HepG2 (cell line): Measurements from ENCODE around the gene ZNF584. TPM values are rescaled to one million over a fixed set of nuclear protein-coding genes. Genes with fewer than 3 reads are reported as not detected.

Experiments
- CHCHD3 ChIP-seq: sonication (generic); formaldehyde crosslinking; IDR thresholded peaks from 2 replicates; pipeline ENCODE4 v1.8.0; 2022; ENCODE audit warnings: mild to moderate bottlenecking, missing genetic modification reagents, moderate library complexity
- HOXA7 ChIP-seq: sonication (generic); formaldehyde crosslinking; IDR thresholded peaks from 2 replicates; pipeline ENCODE4 v1.8.1; 2022; ENCODE audit warnings: mild to moderate bottlenecking, missing genetic modification reagents, moderate library complexity
- KDM1A ChIP-seq: IDR thresholded peaks from 2 replicates; pipeline ENCODE4 v1.6.1; 2016; ENCODE audit warnings: missing compliant biosample characterization
- NCOA1 ChIP-seq: sonication (generic); formaldehyde crosslinking; IDR thresholded peaks from 2 replicates; pipeline ENCODE4 v1.9.0; 2021; ENCODE audit warnings: missing genetic modification reagents
- RFX1 ChIP-seq: fragments of 450-650 bp; IDR thresholded peaks from 2 replicates; pipeline ENCODE4 v1.6.1; 2017
- ZFP37 ChIP-seq: sonication (generic); formaldehyde crosslinking; IDR thresholded peaks from 2 replicates; pipeline ENCODE4 v1.4.0; 2020; ENCODE audit warnings: missing genetic modification reagents, borderline replicate concordance
- ZNF274 ChIP-seq: sonication (generic); formaldehyde crosslinking; IDR thresholded peaks from 2 replicates; pipeline ENCODE4 v1.5.1; 2020; ENCODE audit warnings: mild to moderate bottlenecking, missing genetic modification reagents
- ZNF782 ChIP-seq: sonication (generic); formaldehyde crosslinking; IDR thresholded peaks from 2 replicates; pipeline ENCODE4 v1.4.0; 2020; ENCODE audit warnings: missing genetic modification reagents, mild to moderate bottlenecking, borderline replicate concordance
- ZNF839 ChIP-seq: sonication (generic); formaldehyde crosslinking; IDR thresholded peaks from 2 replicates; pipeline ENCODE4 v1.4.0; 2020; ENCODE audit warnings: missing genetic modification reagents, mild to moderate bottlenecking, borderline replicate concordance
- polyA plus RNA-seq, 8 experiments: library from polyadenylated mRNA; depleted of rRNA in 3 of 8; stranded (reverse) in 7 of 8; unstranded in 1 of 8; fragments of >200 nt; fragmentation: Illumina TruSeq in 4 of 8; extraction: Trizol in 4 of 8; gene quantifications; 2 replicates each; pipeline versions ENCODE4 v1.2.1 to v1.2.3, GENCODE V29; 2011 to 2016; ENCODE audit warnings: low read depth in 4 of 8, missing spikeins in 1 of 8, mixed read lengths in 1 of 8; ENCODE audit not compliant: insufficient read depth in 1 of 8
- total RNA-seq, 5 experiments: library from RNA; depleted of rRNA; stranded (reverse); fragments of >200 nt; fragmentation: Illumina TruSeq; extraction: Trizol; gene quantifications; 2 replicates each; pipeline ENCODE4 v1.2.3, GENCODE V29; 2016; ENCODE audit warnings: low read depth in 1 of 5
- TF ChIP-seq, protein P1 (sequence below): sonication (generic); formaldehyde crosslinking; IDR thresholded peaks from 2 replicates; pipeline ENCODE4 v1.5.0; 2020; ENCODE audit warnings: missing genetic modification reagents
- TF ChIP-seq, protein P2 (sequence below): sonication (generic); formaldehyde crosslinking; IDR thresholded peaks from 2 replicates; pipeline ENCODE4 v1.4.0; 2020; ENCODE audit warnings: mild to moderate bottlenecking, missing genetic modification reagents
- TF ChIP-seq, protein P3 (sequence below): sonication (generic); formaldehyde crosslinking; IDR thresholded peaks from 2 replicates; pipeline ENCODE4 v1.4.0; 2020; ENCODE audit warnings: missing genetic modification reagents
- TF ChIP-seq, protein P4 (sequence below): sonication (generic); formaldehyde crosslinking; conservative IDR thresholded peaks from 2 replicates; pipeline ENCODE4 v1.8.0; 2022; ENCODE audit warnings: mild to moderate bottlenecking, moderate library complexity, missing genetic modification reagents
- TF ChIP-seq, protein P5 (sequence below): sonication (generic); formaldehyde crosslinking; IDR thresholded peaks from 2 replicates; pipeline ENCODE4 v1.4.0; 2020; ENCODE audit warnings: low read depth, missing genetic modification reagents
- TF ChIP-seq, protein P6 (sequence below): sonication (generic); formaldehyde crosslinking; IDR thresholded peaks from 2 replicates; pipeline ENCODE4 v1.4.0; 2020; ENCODE audit warnings: mild to moderate bottlenecking, missing genetic modification reagents
- TF ChIP-seq, protein P7 (sequence below): sonication (generic); formaldehyde crosslinking; IDR thresholded peaks from 2 replicates; pipeline ENCODE4 v1.4.0; 2020; ENCODE audit warnings: missing genetic modification reagents

Gene ZNF584
- total and polyA plus RNA-seq, 2 of the 13 experiments (the other 11 are each of a cell fraction or from before 2014, with no cell fraction given) = 2.4 to 7.0 TPM

DNA sequence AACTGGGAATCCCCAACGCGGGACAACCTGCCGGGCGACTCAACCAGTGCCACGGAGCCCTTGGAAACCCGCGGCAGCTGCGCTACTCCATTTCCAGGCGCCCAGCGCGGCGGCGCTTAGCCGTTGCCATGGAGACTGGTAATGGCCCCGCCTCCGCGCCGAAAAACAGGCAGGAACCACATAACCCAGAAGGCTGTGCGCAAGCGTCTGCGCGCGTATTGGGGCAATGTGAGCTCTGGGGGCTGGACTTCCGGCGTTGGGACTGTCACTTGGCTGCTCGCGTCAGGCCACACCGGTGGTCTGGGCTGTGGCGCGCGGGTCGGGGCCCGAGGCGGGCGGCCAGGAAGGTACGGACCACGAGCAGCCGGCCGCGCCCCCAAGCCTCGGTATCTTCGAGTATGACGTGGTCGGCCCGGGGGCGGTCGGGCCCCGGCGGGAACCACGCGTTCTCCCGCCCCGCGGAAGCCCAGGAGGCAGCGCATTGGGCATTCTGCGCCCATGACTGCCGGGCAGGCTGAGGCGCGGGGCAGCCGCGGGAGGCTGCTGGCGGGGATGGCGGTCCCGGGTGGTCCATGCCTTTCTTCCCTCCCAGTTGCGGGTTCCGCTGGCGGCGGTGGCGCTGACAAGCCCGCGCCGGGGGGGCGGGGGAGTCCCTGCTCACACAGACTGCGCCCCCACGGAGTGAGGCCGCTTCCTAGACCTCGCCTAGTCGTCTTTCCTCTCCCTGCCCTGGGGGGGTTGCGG is 43.1 kb downstream of the ZNF584 start, which contains the start of gene ZNF324B (continued):
- TF ChIP-seq, protein P1, sequence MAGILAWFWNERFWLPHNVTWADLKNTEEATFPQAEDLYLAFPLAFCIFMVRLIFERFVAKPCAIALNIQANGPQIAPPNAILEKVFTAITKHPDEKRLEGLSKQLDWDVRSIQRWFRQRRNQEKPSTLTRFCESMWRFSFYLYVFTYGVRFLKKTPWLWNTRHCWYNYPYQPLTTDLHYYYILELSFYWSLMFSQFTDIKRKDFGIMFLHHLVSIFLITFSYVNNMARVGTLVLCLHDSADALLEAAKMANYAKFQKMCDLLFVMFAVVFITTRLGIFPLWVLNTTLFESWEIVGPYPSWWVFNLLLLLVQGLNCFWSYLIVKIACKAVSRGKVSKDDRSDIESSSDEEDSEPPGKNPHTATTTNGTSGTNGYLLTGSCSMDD (CRISPR knock-in tag) = no peak
- TF ChIP-seq, protein P2, sequence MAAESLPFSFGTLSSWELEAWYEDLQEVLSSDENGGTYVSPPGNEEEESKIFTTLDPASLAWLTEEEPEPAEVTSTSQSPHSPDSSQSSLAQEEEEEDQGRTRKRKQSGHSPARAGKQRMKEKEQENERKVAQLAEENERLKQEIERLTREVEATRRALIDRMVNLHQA (CRISPR knock-in tag) = no peak
- TF ChIP-seq ZNF839 (CRISPR knock-in tag) (no peak), RFX1 (peak; percentile 94), ZNF274 (CRISPR knock-in tag) (peak; percentile 55; the same call in 1 of the 2 replicates), HOXA7 (CRISPR knock-in tag) (no peak), ZNF782 (CRISPR knock-in tag) (no peak; the same call in 1 of the 2 replicates), ZFP37 (CRISPR knock-in tag) (no peak), NCOA1 (no peak), KDM1A (CRISPR knock-in tag) (no peak), CHCHD3 (no peak)
- TF ChIP-seq, protein P3, sequence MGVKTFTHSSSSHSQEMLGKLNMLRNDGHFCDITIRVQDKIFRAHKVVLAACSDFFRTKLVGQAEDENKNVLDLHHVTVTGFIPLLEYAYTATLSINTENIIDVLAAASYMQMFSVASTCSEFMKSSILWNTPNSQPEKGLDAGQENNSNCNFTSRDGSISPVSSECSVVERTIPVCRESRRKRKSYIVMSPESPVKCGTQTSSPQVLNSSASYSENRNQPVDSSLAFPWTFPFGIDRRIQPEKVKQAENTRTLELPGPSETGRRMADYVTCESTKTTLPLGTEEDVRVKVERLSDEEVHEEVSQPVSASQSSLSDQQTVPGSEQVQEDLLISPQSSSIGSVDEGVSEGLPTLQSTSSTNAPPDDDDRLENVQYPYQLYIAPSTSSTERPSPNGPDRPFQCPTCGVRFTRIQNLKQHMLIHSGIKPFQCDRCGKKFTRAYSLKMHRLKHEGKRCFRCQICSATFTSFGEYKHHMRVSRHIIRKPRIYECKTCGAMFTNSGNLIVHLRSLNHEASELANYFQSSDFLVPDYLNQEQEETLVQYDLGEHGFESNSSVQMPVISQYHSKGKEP (CRISPR knock-in tag) = no peak
- TF ChIP-seq, protein P4, sequence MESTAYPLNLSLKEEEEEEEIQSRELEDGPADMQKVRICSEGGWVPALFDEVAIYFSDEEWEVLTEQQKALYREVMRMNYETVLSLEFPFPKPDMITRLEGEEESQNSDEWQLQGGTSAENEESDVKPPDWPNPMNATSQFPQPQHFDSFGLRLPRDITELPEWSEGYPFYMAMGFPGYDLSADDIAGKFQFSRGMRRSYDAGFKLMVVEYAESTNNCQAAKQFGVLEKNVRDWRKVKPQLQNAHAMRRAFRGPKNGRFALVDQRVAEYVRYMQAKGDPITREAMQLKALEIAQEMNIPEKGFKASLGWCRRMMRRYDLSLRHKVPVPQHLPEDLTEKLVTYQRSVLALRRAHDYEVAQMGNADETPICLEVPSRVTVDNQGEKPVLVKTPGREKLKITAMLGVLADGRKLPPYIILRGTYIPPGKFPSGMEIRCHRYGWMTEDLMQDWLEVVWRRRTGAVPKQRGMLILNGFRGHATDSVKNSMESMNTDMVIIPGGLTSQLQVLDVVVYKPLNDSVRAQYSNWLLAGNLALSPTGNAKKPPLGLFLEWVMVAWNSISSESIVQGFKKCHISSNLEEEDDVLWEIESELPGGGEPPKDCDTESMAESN (CRISPR knock-in tag) = no peak
- TF ChIP-seq, protein P5, sequence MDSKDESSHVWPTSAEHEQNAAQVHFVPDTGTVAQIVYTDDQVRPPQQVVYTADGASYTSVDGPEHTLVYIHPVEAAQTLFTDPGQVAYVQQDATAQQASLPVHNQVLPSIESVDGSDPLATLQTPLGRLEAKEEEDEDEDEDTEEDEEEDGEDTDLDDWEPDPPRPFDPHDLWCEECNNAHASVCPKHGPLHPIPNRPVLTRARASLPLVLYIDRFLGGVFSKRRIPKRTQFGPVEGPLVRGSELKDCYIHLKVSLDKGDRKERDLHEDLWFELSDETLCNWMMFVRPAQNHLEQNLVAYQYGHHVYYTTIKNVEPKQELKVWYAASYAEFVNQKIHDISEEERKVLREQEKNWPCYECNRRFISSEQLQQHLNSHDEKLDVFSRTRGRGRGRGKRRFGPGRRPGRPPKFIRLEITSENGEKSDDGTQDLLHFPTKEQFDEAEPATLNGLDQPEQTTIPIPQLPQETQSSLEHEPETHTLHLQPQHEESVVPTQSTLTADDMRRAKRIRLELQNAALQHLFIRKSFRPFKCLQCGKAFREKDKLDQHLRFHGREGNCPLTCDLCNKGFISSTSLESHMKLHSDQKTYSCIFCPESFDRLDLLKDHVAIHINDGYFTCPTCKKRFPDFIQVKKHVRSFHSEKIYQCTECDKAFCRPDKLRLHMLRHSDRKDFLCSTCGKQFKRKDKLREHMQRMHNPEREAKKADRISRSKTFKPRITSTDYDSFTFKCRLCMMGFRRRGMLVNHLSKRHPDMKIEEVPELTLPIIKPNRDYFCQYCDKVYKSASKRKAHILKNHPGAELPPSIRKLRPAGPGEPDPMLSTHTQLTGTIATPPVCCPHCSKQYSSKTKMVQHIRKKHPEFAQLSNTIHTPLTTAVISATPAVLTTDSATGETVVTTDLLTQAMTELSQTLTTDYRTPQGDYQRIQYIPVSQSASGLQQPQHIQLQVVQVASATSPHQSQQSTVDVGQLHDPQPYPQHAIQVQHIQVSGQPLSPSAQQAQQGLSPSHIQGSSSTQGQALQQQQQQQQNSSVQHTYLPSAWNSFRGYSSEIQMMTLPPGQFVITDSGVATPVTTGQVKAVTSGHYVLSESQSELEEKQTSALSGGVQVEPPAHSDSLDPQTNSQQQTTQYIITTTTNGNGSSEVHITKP (CRISPR knock-in tag) = no peak
- TF ChIP-seq, protein P6, sequence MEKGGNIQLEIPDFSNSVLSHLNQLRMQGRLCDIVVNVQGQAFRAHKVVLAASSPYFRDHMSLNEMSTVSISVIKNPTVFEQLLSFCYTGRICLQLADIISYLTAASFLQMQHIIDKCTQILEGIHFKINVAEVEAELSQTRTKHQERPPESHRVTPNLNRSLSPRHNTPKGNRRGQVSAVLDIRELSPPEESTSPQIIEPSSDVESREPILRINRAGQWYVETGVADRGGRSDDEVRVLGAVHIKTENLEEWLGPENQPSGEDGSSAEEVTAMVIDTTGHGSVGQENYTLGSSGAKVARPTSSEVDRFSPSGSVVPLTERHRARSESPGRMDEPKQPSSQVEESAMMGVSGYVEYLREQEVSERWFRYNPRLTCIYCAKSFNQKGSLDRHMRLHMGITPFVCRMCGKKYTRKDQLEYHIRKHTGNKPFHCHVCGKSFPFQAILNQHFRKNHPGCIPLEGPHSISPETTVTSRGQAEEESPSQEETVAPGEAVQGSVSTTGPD (CRISPR knock-in tag) = no peak
- TF ChIP-seq, protein P7, sequence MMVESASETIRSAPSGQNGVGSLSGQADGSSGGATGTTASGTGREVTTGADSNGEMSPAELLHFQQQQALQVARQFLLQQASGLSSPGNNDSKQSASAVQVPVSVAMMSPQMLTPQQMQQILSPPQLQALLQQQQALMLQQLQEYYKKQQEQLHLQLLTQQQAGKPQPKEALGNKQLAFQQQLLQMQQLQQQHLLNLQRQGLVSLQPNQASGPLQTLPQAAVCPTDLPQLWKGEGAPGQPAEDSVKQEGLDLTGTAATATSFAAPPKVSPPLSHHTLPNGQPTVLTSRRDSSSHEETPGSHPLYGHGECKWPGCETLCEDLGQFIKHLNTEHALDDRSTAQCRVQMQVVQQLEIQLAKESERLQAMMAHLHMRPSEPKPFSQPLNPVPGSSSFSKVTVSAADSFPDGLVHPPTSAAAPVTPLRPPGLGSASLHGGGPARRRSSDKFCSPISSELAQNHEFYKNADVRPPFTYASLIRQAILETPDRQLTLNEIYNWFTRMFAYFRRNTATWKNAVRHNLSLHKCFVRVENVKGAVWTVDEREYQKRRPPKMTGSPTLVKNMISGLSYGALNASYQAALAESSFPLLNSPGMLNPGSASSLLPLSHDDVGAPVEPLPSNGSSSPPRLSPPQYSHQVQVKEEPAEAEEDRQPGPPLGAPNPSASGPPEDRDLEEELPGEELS (CRISPR knock-in tag) = no peak
